IPS-11a (cell line): ENCODE data around the gene TSFM.

ENCODE experiments used
- H3K4me3 ChIP-seq: one replicate; pipeline ENCODE4 v1.5.1; 2013; ENCODE audit warnings: low read depth, low read length, control low read depth

The TSFM gene

GRCh38 chr12:57745485-57745881 lies 37.1 kb upstream of the TSFM start:
- H3K4me3 ChIP-seq = peak overlapping the region; percentile 76

- no peak overlapping the region for H3K4me3 ChIP-seq
These were observed 36.6 kb upstream of the TSFM start for GRCh38 chr12:57746025-57746424.

- no peak overlapping the region for H3K4me3 ChIP-seq
These were observed 33.5 kb upstream of the TSFM start for GRCh38 chr12:57749061-57749460.

GRCh38 chr12:57750561-57751431 lies 31.8 kb upstream of the TSFM start:
- peak overlapping the region; percentile 93 for H3K4me3 ChIP-seq

- H3K4me3 ChIP-seq = peak overlapping the region; percentile 93
These were observed 31.2 kb upstream of the TSFM start for GRCh38 chr12:57751432-57751787.

GRCh38 chr12:57751788-57752667 lies 30.6 kb upstream of the TSFM start, which contains the start of gene CDK4:
TSS of gene CDK4 (minus strand) at chr12:57752310. CDS start at chr12:57751717, 593 bp downstream.
- H3K4me3 ChIP-seq = peak within 1 kb of the TSS; percentile 93

- peak overlapping the region; percentile 13 for H3K4me3 ChIP-seq
These were observed 30.0 kb upstream of the TSFM start for GRCh38 chr12:57752668-57753000.

GRCh38 chr12:57753756-57754337 lies 28.7 kb upstream of the TSFM start:
- no peak overlapping the region for H3K4me3 ChIP-seq

- peak within 1 kb of the TSS; percentile 83 for H3K4me3 ChIP-seq
These were observed 28.0 kb upstream of the TSFM start, which contains the start of gene MARCHF9 for GRCh38 chr12:57754411-57755193. TSS of gene MARCHF9 (plus strand) at chr12:57755103. CDS start at chr12:57755529, 426 bp downstream.

- peak overlapping the region; percentile 47 for H3K4me3 ChIP-seq
These were observed 27.5 kb upstream of the TSFM start for GRCh38 chr12:57755194-57755453.

GRCh38 chr12:57755454-57756372 lies 26.9 kb upstream of the TSFM start:
- H3K4me3 ChIP-seq = peak overlapping the region; percentile 36

GRCh38 chr12:57756406-57757341 lies 25.9 kb upstream of the TSFM start:
- H3K4me3 ChIP-seq = no peak overlapping the region

- no peak overlapping the region for H3K4me3 ChIP-seq
These were observed 24.8 kb upstream of the TSFM start for GRCh38 chr12:57757771-57758170.

- no peak overlapping the region for H3K4me3 ChIP-seq
These were observed 23.8 kb upstream of the TSFM start for GRCh38 chr12:57758552-57759359.

GRCh38 chr12:57759360-57759980 lies 23.1 kb upstream of the TSFM start:
- H3K4me3 ChIP-seq = no peak overlapping the region

- H3K4me3 ChIP-seq = no peak overlapping the region
These were observed 22.1 kb upstream of the TSFM start for GRCh38 chr12:57760347-57760982.

GRCh38 chr12:57761391-57761998 lies 21.1 kb upstream of the TSFM start:
- H3K4me3 ChIP-seq = no peak overlapping the region
